ENCODE measurements around the gene FARP1. TPM values are rescaled to one million over a fixed set of nuclear protein-coding genes. Genes with fewer than 3 reads are reported as not detected.

Gene FARP1
- polyA plus RNA-seq, 2 of the 4 experiments (the other 2 are of a cell fraction): 9.4 to 13.0 TPM

DNA sequence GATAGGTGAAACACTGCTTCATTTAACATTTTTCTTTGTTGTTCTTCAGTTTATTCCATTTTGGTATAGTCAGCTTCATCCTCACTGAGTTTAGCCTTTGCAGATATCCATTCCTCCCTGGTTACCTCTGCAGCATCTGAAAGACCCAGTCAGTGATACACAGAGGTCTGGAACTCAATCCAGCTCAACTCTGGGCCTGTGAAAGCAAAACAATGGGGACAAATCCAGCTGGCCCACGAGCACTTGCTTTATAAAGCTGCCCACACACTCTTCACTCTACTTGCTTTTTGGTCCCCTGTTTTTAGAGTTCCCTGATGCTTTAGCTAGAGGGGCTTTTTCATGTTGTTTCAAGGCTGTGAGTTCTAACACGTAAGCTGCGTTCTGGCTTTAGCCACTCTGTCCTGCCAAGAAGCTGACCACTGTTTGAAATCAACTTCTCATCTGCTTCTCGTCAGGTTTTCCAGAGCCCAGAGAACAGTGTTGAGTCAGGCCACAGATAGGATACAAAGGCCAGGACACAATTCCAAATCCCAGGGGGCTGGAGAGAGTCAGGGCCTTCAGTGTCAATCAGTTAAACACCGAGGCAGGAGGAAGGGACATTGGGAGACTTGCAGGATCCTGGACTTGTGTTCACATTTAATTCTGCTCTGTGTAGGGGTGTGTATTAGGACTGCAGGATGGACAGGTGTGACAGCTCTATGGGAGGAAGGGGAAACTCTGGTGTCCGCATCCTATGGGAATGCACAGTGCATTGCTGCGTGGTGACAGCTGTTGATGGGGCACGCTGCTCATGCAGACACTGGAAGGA lies 117.7 kb downstream of the FARP1 start:
- TF ChIP-seq CHD4 (IDR thresholded peaks at IDR 0.05; ENCODE audit: borderline replicate concordance) (no peak), CBX8 (IDR thresholded peaks at IDR 0.05) (no peak), JUN (IDR thresholded peaks at IDR 0.05) (no peak), REST (IDR thresholded peaks at IDR 0.05) (no peak)
- Histone ChIP-seq H3K27ac (no peak overlapping the region), H3K4me3 (no peak overlapping the region), H3K9me3 (no peaks in the 10 kb centered on the region), H3K4me2 (no peak overlapping the region), H3K4me1 (peaks cover 7% of the 10 kb centered on the region; the same call in 2 of the 3 replicates)
- WGBS (ENCODE audit: missing lambda C conversion rate): 71% methylated on average over 7 of the region's 8 CpGs
- CTCF ChIA-PET: interaction anchor here (1.6 kb wide), 1 partner anchor 11 kb away, joined by 3 read pairs; no protein-coding TSS in a partner anchor
- no peak for FAIRE-seq
- DNase-seq (ENCODE audit: low read depth in 1 of 2, low spot score in 1 of 2): no peak
- no peak for ATAC-seq
- POLR2A ChIA-PET: no interaction called here

DNA sequence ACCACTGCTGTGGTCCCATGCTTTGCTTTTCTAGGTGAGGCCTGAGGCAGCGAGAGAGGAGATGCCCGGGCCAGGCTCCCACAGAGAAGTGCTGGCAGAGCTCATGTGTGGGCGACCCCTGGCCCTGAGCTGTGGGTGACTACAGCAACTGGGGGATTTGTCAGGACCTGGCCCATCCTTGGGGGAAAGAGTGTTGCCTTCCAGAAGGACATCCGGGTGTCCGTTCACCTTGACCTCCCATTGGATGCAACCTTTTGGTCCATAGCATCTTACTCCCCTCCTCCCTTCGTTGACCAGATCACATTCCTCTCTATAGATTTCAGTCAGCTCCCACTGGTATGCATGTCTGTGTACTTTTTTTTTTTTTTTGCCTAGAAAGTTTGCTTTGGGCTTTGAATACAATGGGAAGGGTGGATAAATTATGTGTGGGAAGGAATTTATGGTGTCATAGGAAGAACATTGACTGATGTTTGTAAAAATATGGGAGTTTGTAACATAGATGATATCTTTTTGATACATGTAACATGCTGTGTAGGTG lies 118.3 kb downstream of the FARP1 start:
- CTCF ChIA-PET: interaction anchor here (0.6 to 1.6 kb wide), 2 partner anchors 12 kb away, joined by 3 read pairs; no protein-coding TSS in a partner anchor
- Histone ChIP-seq H3K9me3 (no peaks in the 10 kb centered on the region), H3K4me1 (peaks cover 3% of the 10 kb centered on the region; the same call in 2 of the 3 replicates), H3K4me2 (no peak overlapping the region), H3K27ac (no peak overlapping the region), H3K4me3 (no peak overlapping the region)
- POLR2A ChIA-PET: no interaction called here
- FAIRE-seq: no peak
- TF ChIP-seq HOXB13 (CRISPR knock-in tag; IDR thresholded peaks at IDR 0.05; ENCODE audit: low read depth) (no peak), GATA3 (IDR thresholded peaks at IDR 0.05; ENCODE audit: borderline replicate concordance) (no peak), MAZ (IDR thresholded peaks at IDR 0.05; ENCODE audit: borderline replicate concordance, low read depth, low read length) (no peak), FOXS1 (CRISPR knock-in tag; IDR thresholded peaks at IDR 0.05) (no peak), CHD4 (IDR thresholded peaks at IDR 0.05; ENCODE audit: borderline replicate concordance) (no peak), RNF2 (IDR thresholded peaks at IDR 0.05; ENCODE audit: borderline replicate concordance, low read depth) (no peak), EHMT2 (IDR thresholded peaks at IDR 0.05; ENCODE audit: low read depth) (no peak), ELK1 (IDR thresholded peaks at IDR 0.05; ENCODE audit: low read depth, low read length) (no peak), RFX5 (IDR thresholded peaks at IDR 0.05) (no peak), HOXA7 (CRISPR knock-in tag; IDR thresholded peaks at IDR 0.05) (no peak), CBX8 (IDR thresholded peaks at IDR 0.05) (no peak), EP300 (IDR thresholded peaks at IDR 0.05) (no peak), ZNF302 (CRISPR knock-in tag; IDR thresholded peaks at IDR 0.05) (no peak), HEYL (CRISPR knock-in tag; IDR thresholded peaks at IDR 0.05) (no peak), ZC3H11A (IDR thresholded peaks at IDR 0.05) (no peak)
- ATAC-seq: no peak
- WGBS (ENCODE audit: missing lambda C conversion rate): 85% methylated on average over 6 of the region's 6 CpGs
- DNase-seq (ENCODE audit: low read depth in 1 of 2, low spot score in 1 of 2): no peak

DNA sequence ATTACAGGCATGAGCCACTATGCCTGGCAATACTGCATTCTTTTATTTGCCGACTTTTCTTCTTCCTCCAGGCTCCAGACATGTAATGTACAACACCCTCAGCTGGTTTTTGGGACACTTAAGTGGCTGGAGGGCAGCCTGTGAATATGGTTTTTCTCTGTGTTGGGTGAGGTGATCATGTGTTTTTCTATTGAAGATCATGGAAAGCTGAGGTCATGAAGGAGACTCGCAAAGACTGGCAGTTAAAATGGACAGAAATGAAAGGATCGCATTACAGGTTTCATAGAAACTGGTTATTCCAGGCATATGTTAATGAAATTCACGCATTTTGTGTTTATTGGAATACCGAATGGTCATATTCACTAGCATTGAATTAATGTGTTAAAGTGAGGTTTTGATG lies 119.4 kb downstream of the FARP1 start:
- Histone ChIP-seq H3K27ac (no peak overlapping the region), H3K4me2 (no peak overlapping the region), H3K9me3 (no peaks in the 10 kb centered on the region), H3K4me1 (peaks cover 6% of the 10 kb centered on the region; the same call in 2 of the 3 replicates), H3K4me3 (no peak overlapping the region)
- CTCF ChIA-PET: no interaction called here
- FAIRE-seq (no peak), DNase-seq (ENCODE audit: low read depth in 1 of 2, low spot score in 1 of 2) (no peak), ATAC-seq (no peak)
- POLR2A ChIA-PET: no interaction called here
- WGBS (ENCODE audit: missing lambda C conversion rate): 91% methylated on average over 5 of the region's 5 CpGs
- TF ChIP-seq CBX8 (IDR thresholded peaks at IDR 0.05) (no peak), FOXS1 (CRISPR knock-in tag; IDR thresholded peaks at IDR 0.05) (no peak), MAX (IDR thresholded peaks at IDR 0.05) (no peak), SREBF2 (IDR thresholded peaks at IDR 0.05) (no peak), HOXB13 (CRISPR knock-in tag; IDR thresholded peaks at IDR 0.05; ENCODE audit: low read depth) (no peak), HMGXB4 (CRISPR knock-in tag; IDR thresholded peaks at IDR 0.05; ENCODE audit: borderline replicate concordance) (no peak), MYC (IDR thresholded peaks at IDR 0.05; ENCODE audit: borderline replicate concordance, low read length) (no peak)
- TF ChIP-seq, protein P1, sequence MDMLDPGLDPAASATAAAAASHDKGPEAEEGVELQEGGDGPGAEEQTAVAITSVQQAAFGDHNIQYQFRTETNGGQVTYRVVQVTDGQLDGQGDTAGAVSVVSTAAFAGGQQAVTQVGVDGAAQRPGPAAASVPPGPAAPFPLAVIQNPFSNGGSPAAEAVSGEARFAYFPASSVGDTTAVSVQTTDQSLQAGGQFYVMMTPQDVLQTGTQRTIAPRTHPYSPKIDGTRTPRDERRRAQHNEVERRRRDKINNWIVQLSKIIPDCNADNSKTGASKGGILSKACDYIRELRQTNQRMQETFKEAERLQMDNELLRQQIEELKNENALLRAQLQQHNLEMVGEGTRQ (IDR thresholded peaks at IDR 0.05): no peak
- TF ChIP-seq, protein P2, sequence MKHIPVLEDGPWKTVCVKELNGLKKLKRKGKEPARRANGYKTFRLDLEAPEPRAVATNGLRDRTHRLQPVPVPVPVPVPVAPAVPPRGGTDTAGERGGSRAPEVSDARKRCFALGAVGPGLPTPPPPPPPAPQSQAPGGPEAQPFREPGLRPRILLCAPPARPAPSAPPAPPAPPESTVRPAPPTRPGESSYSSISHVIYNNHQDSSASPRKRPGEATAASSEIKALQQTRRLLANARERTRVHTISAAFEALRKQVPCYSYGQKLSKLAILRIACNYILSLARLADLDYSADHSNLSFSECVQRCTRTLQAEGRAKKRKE (CRISPR knock-in tag; IDR thresholded peaks at IDR 0.05; ENCODE audit: low read depth): no peak

Data from A549 (cell line).